GM19395 (cell line): Measurements from ENCODE around the gene DHX38.

Source experiments
- ATAC-seq: cut with Tn5 transposase; IDR thresholded peaks from one replicate; pipeline ENCODE4 v1.9.1; 2021; ENCODE audit warnings: mild to moderate bottlenecking, moderate library complexity; ENCODE audit not compliant: unreplicated experiment

DHX38 gene

DNA sequence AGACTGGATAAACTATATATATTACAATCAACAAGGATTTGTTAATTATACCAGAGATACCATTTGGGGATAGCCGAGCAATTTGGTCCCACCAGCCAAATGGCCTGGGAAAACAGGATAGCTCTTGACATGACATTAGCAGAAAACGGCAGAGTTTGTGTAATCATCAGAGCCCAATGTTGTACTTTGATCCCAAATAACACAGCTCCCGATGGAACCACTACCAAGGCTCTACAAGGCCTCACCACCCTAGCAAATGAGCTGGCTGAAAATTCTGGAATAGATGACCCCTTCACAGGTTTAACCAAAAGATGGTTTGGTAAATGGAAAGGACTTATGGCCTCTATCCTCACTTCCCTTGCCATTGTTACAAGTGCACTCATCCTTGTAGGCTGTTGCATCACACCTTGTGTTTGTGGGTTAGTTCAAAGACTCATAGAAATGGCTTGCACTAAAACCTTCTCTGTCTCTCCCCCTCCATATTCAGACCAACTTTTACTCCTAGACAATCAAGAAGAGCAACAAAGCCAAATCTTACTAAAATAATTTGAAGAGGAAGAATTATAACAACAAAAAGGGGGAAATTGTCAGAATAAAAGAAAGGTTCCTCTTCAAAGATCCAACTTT is 9.8 kb upstream of the DHX38 start:
- no peak for ATAC-seq

DNA sequence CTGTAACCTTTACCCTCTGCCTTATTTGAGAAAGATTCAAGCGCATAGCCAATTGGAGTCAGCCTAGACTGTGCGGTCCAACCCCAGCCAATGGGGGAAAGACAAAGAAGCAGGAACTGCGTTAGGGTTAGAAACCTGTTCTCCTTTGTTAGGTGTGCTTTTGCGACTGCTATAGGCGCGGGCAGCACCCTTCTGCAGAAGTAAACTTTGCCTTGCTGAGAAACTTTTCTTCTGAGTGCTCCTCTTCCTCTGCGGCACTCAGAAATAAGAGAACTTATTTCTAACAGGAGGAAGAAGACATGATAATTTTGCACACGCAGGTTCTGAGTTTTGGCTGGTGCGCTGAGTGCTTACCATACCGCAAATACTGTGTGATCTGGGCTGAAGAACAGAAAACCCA is 9.2 kb upstream of the DHX38 start:
- no peak for ATAC-seq

DNA sequence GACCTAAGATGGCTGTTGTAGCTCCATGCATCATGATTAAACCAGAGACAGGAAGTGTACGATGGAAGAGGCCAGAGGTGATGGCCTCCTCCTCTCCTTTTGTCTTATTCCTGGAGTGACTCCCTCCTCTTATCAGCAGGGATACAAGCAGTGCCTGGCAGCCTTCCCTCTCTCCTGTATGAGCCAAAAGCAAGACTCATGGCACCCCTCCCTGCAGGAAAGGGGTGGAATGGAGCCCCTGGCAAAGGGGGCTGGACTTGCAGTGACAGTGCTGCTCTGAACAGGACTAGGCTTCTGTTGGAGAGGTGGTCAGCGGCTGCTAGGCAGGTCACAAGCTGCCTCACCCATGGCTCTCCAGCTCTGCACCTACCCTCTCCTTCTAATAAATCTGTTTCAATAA is 8.6 kb upstream of the DHX38 start:
- no peak for ATAC-seq

DNA sequence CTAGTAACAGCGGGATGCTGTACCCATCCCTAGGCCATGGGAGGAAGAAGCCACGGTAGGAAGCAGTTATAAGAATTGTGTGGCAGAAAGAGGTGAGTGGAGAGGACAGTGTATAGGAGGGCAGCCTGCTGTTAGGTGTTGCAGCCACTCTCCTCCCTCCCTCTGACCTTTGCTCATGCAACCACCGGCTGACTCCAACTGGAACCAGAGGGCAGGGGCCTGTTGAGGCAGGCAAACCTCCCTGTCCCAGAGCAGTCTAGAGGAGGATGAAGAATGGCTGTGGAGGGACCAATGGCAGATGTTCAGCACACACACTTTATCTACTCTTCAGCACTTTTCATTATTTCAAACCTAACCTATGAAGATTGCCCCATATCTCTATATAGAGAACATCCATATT is 2.4 kb upstream of the DHX38 start:
- no peak for ATAC-seq

DNA sequence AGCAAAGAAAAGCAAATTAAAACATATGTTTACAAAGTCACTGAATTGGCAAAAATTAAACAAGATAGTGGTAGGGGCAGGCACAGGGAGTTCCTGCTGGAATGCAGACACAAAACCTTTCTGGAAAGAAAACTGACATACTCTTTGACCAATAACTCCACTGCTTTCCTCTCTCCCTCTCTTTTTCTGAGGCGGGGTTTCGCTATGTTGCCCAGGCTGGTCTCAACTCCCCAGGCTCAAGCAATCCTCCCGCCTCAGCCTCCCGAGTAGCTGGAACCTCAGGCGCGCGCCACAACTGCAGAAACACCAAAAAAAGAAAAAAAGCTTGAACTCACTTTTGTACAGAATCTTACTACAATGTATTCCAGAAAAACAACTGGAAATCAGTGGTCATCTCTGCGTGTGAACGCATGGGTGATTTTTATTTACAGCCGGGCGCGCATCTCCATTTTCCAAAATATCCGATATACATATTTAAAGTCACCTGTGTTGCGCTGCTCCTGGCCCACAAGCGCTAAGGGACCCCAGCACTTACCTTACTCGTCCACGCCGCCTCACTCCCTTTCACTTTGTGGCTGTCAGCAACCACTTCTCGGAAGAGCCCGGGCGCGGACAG is 707 bp upstream of the DHX38 start:
- no peak for ATAC-seq

DNA sequence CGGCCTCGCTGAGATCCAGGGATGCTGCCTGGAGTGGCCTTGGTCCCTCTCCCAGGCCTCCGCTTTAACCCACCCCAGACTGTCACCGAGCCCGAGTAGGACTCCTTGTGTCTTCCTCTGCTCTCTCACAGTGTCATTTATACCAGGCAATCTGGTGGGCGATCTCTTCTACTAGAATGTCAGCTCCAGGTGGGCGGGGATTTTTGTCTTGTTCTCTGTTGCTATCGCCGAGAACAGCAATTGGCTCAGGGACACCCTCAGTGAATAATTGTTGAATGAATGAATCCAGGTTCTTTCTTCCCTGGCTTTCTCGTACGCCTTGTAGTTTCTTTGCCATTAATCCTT is 591 bp downstream of the DHX38 start:
- ATAC-seq, result no peak

DNA sequence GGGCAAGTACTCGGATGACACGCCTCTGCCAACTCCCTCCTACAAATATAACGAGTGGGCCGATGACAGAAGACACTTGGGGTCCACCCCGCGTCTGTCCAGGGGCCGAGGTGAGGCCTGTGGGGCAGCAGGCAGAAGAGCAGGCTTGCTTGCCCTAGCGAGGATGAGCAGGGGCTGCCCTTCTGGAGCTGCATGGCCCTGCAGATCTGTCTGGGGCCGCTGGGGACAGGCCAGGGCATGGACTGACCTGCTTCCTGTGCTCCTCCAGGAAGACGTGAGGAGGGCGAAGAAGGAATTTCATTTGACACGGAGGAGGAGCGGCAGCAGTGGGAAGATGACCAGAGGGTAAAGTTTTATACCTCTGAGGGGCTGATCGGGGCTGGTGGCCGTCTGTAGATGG is 5.3 kb downstream of the DHX38 start:
- no peak for ATAC-seq

DNA sequence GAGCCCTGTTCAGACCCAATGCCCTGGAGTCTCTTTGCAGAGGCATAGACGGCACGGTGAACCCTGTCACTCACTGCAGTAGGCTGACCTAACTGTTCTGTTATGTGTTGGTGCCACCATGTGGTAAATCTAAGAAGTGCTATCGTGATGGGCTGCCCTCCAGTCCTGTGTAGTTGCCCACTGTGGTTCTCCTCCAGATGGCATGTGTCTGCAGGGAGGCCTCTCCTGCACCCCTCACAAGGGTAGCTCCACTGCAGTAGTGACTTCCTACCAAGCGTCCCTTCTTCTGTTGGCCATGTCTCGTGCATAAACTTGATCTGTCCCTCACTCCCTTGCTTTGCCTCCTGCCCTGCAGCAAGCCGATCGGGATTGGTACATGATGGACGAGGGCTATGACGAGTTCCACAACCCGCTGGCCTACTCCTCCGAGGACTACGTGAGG is 5.8 kb downstream of the DHX38 start:
- ATAC-seq, result peak; percentile 82

DNA sequence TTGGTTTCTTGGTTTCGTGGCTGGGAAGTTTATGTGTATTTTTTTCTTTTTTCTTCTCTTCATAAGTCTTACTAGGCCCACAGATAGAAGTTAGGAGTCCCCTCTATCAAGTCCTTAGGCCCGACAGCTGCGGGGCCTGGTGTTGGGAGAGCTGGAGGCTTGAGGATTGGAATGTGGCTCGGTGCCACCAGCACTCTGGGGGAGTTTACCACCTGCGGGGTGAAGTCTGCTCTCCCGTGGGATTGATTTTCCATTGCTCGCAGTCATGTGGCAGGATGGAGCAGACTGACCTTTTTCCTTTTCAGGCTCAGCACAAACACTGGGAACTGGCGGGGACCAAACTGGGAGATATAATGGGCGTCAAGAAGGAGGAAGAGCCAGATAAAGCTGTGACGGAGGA is 7.5 kb downstream of the DHX38 start:
- no peak for ATAC-seq

DNA sequence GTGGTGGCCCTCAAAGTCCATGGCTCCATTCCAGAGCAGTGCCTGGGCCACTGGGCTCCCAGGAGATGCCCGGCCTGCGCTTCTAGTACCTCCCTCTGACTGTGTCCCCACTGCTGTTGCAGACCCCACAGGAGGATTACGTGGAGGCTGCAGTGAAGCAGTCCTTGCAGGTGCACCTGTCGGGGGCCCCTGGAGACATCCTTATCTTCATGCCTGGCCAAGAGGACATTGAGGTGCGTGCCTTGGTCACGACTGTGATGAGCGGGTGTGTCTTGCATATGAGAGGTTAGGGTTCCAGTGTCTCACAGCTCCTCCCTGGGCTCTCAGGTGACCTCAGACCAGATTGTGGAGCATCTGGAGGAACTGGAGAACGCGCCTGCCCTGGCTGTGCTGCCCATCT is 11.3 kb downstream of the DHX38 start:
- ATAC-seq, result no peak

DNA sequence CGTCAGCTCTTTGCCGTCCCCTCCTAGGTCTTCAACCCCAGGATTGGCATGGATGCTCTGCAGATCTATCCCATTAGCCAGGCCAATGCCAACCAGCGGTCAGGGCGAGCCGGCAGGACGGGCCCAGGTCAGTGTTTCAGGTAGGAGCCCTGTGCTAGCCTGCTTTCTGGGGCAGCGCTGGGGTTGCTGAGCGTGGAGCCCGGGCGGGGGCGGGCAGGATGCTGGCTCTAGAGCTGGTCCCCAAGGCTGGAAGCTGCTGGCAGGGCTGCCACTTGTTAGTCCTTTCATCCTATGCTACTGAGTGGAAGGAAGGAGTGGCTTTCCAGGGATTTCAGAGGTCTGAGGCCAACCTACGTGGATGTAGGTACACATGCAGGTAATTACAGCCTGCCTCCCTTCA is 12.3 kb downstream of the DHX38 start:
- no peak for ATAC-seq

DNA sequence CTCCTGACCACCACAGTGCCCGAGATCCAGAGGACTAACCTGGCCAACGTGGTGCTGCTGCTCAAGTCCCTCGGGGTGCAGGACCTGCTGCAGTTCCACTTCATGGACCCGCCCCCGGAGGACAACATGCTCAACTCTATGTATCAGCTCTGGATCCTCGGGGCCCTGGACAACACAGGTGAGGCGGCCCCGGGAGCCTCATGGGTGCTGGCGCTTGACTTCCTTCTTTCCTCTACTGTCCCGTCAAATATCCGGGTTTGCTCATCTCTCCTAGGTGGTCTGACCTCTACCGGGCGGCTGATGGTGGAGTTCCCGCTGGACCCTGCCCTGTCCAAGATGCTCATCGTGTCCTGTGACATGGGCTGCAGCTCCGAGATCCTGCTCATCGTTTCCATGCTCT is 13.7 kb downstream of the DHX38 start:
- no peak for ATAC-seq

DNA sequence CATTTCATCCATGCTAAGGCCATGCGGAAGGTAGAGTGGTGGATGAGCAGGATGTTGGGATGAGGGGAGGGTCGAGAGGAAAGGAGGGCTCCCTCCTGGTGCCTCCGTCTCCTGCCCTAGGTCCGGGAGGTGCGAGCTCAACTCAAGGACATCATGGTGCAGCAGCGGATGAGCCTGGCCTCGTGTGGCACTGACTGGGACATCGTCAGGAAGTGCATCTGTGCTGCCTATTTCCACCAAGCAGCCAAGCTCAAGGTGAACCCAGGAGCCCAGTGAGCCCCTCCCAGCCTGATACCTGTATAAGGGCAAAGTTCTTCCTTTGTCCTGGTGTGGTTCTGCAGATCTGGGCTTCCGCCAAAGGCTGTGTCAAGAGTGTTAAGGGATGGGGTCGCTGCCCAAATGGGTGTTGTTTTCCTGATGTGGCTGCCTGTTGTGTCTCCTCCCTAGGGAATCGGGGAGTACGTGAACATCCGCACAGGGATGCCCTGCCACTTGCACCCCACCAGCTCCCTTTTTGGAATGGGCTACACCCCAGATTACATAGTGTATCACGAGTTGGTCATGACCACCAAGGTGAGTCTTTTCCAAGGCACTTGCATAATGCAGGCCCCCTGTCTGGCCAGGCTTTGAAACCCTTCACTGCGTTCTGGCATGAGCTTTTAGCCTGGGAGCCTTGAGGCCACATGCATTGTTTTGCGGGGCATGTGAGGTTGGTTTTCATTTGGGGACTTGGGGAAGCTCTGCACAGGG is 14.9 kb downstream of the DHX38 start:
- no peak for ATAC-seq

DNA sequence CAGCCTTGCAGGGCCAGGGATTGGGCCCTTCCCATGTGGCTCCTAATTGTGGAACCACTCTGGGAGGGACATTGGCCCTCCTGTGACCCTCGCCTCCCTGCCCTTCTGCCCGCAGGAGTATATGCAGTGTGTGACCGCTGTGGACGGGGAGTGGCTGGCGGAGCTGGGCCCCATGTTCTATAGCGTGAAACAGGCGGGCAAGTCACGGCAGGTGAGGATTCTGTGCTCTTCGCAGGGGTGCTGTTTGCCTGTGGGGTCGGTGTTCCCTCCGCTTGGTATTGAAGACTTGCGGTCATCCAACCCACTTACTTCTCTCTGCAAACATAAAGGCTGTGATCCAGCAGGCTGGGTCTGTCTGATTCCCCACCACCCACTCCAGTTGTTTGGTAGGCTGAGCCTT is 15.7 kb downstream of the DHX38 start:
- ATAC-seq, result no peak

DNA sequence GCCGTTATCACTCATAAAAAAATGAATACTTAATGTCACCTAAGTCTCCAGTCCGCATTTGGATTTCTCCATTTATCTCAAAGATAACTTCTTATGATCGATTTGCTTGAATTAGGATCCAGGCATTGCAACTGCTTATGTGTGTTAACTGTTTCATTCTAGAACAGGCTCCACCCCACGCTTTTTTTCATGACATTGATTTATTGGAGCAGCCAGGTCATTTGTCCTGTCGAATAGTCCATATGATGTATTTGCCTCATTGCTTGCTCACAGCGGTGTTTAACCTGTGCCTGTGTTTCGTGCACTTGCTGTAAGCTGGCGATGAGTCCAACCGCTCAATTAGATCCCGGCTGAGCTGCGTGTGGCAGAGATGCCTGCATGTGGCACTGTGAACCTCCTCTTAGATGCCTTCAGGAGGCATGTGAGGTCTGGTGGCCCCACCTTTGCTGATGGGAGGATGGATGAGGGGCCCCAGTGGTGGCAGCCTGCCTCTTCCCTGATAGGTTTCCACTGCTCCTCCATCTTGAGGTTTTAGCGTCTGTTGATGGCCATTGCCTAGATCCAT is 16.4 kb downstream of the DHX38 start:
- no peak for ATAC-seq

DNA sequence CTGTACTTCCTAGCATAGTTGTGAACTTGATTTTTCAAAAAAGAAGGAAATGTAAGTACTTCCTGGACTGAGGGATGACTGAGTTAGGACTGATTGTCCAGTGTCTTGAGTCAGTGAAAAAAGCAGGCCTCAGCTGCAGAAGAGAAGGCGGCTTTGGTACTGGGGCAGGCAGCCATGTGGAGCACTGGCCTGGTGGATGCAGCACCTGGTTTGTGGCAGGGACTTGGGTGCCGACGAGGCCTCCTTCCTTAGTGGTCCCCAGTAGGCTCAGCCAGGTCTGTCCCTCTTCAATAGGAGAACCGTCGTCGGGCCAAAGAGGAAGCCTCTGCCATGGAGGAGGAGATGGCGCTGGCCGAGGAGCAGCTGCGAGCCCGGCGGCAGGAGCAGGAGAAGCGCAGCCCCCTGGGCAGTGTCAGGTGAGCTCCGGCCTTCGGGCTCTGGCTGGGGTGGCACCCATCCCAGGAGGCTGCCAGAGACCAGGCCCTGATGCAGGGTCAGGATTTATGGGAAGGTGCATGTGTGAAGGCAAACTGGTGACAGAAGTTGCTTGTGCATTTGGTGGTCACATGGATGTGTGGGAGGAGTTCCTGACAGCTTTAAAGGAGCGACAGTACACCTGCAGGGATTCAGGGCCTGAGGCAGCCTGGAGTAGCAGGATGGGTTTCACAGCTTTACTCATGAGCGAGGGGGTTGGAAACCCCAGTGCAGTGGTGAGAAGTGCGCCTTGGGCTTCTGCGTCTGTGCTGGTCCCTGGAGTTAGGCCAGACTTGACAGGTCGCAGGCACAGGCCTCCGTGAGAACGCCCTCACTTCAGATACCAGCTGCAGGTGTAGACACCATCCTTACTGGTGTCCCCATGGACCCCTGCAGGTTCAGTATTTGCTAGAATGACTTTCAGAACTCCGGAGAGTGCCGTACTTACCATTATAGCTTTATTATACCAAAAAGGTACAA is 17.3 kb downstream of the DHX38 start:
- no peak for ATAC-seq

DNA sequence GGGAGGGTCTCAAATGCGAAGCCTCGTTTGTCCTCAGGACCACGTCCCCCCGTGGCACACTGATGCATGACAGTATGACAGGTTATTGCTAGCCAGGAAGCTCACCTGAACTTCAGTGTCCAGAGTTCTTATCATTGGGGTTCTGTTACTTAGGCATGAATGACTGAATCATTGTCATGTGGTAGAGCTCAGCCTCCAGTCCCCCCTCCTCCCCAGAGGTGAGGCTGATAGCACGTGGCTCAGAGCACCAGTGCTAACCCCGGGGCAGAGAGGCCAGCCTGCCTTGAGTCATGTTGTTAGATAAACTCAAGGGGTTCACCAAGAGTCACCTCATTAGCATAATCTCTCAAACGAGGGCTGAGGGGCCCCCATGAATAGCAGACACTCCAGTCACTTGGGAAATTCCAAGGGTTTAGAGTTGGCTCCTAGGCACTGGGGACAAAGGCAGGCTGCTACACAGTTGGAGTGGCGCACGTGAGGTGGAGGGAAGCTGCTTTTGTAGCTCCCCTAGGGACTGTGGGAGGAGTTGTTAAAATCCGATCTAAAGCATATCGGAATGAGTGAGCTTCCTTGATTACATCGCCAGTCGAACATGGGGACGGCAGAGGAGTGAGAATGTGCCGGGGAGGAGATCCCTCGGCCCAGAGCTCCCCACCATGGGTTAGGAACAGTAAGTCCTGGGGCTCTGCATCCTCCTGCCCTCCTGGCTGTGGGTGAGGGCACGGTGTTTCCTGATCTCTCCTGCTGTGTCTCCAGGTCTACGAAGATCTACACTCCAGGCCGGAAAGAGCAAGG is 18.2 kb downstream of the DHX38 start:
- no peak for ATAC-seq

DNA sequence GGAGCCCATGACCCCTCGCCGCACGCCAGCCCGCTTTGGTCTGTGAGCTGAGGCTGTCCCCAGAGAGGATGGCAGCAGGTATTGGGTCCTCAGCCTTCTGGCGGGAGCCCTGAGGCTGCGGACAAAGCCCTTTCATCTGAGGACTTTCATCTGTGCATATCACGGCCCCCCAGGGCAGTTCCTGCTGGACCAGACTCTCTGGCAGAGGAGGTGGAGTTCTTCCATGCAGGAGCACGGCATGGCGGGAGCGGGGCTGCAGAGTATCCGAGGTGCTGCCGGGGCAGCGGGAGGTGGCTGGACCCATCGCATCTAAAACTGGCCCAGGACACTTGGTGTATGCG is 18.8 kb downstream of the DHX38 start:
- ATAC-seq, result no peak

DNA sequence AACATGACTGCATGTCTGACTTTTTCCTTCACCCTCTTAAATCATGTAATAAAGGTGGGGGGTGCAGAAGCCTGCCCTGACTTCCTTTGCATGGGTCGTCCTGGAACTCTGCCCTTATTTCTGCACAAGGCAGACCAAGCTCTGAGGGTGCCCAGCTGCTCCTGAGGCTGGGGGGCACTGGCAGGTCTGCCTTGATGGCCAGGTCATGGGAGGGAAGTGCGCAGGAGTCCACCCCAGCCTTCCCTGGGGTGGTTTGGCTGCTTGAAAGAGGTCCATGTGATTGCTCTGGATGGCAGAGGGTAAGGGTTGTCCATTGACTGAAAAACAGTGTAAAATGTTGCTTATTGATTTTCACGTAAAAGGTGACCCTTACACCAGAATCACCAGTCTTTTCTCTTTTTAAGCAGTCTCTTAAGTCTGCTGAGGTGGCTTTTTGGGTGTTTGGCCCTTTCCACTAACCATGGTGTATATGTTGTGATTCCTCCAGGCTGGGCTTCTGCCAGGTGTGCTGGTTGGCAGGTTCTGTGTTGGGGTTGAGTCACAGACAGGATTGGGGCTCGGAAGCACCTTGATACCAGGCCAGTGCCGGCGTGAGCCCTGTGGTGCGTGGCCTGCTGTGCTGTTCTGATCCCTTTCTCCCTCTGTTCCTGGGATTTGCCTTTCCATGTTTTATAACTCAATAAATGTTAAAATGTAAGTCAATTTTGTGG is 19.4 kb downstream of the DHX38 start:
- ATAC-seq, result no peak

DNA sequence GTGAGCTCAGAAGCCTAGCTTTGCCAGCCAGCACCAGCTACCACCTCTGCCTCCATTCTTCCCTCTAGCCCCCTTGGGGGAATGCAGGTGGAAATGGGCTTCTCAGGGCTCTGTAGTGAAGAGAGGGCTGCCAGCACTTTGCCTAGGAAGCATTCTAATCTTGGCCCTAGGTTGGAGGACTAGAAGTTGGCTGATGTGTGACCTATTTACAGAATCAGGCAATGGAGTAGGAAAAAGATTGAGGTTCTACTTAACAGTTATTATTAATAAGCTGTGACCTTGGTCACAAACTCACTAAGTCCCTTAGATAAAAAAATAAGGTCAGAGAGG is 19.9 kb downstream of the DHX38 start:
- no peak for ATAC-seq
